D721Med (cell line): ENCODE data around the gene TEX19.

ENCODE experiments used
- DNase-seq: peaks from one replicate; pipeline ENCODE4 v3.0.0; 2011; ENCODE audit warnings: low spot score; ENCODE audit not compliant: insufficient read length
- FAIRE-seq: peaks from 2 replicates; lab custom pipeline; 2011; peaks lifted over from hg19 to GRCh38; lab: Jason Lieb, UNC
- CTCF ChIP-seq: IDR thresholded peaks from 2 replicates; pipeline ENCODE4 v1.5.1; 2012; ENCODE audit warnings: mild to moderate bottlenecking, control low read depth; ENCODE audit not compliant: insufficient read depth; ENCODE audit errors: missing control alignments

TEX19 gene

GRCh38 chr17:82361885-82362633 is 3.0 kb downstream of the TEX19 start:
- FAIRE-seq (no peak), DNase-seq (no peak)
- no peak for TF ChIP-seq CTCF

GRCh38 chr17:82365606-82366295 is 6.7 kb downstream of the TEX19 start:
- DNase-seq (peak; percentile 61), FAIRE-seq (no peak)
- no peak for TF ChIP-seq CTCF

GRCh38 chr17:82366749-82367148 is 7.7 kb downstream of the TEX19 start:
- DNase-seq (no peak), FAIRE-seq (no peak)
- TF ChIP-seq CTCF, result no peak

GRCh38 chr17:82367724-82368524 is 8.9 kb downstream of the TEX19 start:
- DNase-seq (no peak), FAIRE-seq (no peak)
- no peak for TF ChIP-seq CTCF

- FAIRE-seq, result no peak
- no peak for DNase-seq
- TF ChIP-seq CTCF, result no peak
Measured at GRCh38 chr17:82369211-82369610, 10.2 kb downstream of the TEX19 start.

- no peak for TF ChIP-seq CTCF
- DNase-seq, result no peak
- no peak for FAIRE-seq
Measured at GRCh38 chr17:82370471-82371332, 11.7 kb downstream of the TEX19 start.
